K562 (cell line): Measurements from ENCODE around the gene RDH11. TPM values are rescaled to one million over a fixed set of nuclear protein-coding genes. Genes with fewer than 3 reads are reported as not detected.

ENCODE experiments used
- BCOR ChIP-seq: fragments of 450-650 bp; IDR thresholded peaks from 2 replicates; pipeline ENCODE4 v1.6.1; 2016
- BMI1 ChIP-seq: fragments of 150-350 bp; IDR thresholded peaks from 2 replicates; pipeline ENCODE4 v1.6.1; 2014; ENCODE audit warnings: low read length
- CBX2 ChIP-seq: fragments of 200-600 bp; sonication (generic); IDR thresholded peaks from one replicate; pipeline ENCODE4 v1.6.1; 2012; ENCODE audit warnings: mild to moderate bottlenecking, low read length, inconsistent platforms; ENCODE audit not compliant: insufficient read depth, poor library complexity, severe bottlenecking
- CBX3 ChIP-seq, 2 experiments: IDR thresholded peaks; 1 replicate in 1 of 2; 2 replicates in 1 of 2; pipeline ENCODE4 v1.6.1; 2012; ENCODE audit warnings: inconsistent platforms in 2 of 2, low read length in 2 of 2, borderline replicate concordance in 1 of 2, control low read depth in 1 of 2
- CC2D1A ChIP-seq: fragments of 450-650 bp; IDR thresholded peaks from 2 replicates; pipeline ENCODE4 v1.6.1; 2017; ENCODE audit warnings: mild to moderate bottlenecking
- HDAC2 ChIP-seq: fragments of 450-650 bp; IDR thresholded peaks from 2 replicates; pipeline ENCODE4 v1.6.1; 2016; ENCODE audit warnings: mild to moderate bottlenecking
- ILF3 ChIP-seq: fragments of 450-650 bp; IDR thresholded peaks from 2 replicates; pipeline ENCODE4 v1.6.1; 2018; ENCODE audit warnings: antibody characterized with exemption, mild to moderate bottlenecking, moderate library complexity, borderline replicate concordance
- KHSRP ChIP-seq: fragments of 450-650 bp; IDR thresholded peaks from 2 replicates; pipeline ENCODE4 v1.6.1; 2017
- NCOA1 ChIP-seq: fragments of 450-650 bp; IDR thresholded peaks from 2 replicates; pipeline ENCODE4 v1.6.1; 2016; ENCODE audit warnings: low read depth
- NFE2L1 ChIP-seq: fragments of 450-650 bp; IDR thresholded peaks from 2 replicates; pipeline ENCODE4 v1.6.1; 2016; ENCODE audit warnings: missing genetic modification characterization, low read depth, mild to moderate bottlenecking, missing compliant biosample characterization, moderate library complexity, borderline replicate concordance
- STAT5A ChIP-seq: IDR thresholded peaks from 2 replicates; pipeline ENCODE4 v1.6.1; 2012; ENCODE audit warnings: low read length, inconsistent platforms, borderline replicate concordance
- TCF7L2 ChIP-seq: fragments of 150-350 bp; IDR thresholded peaks from 2 replicates; pipeline ENCODE4 v1.6.1; 2016; ENCODE audit warnings: low read depth, mild to moderate bottlenecking, low read length, moderate library complexity
- TEAD4 ChIP-seq, 2 experiments: sonication (generic) in 1 of 2; formaldehyde crosslinking in 1 of 2; IDR thresholded peaks; 2 replicates each; pipeline versions ENCODE4 v1.6.1 to v1.8.0; 2012 to 2022; ENCODE audit warnings: borderline replicate concordance in 1 of 2, inconsistent platforms in 1 of 2, low read length in 1 of 2, mild to moderate bottlenecking in 1 of 2, missing genetic modification reagents in 1 of 2
- ZNF140 ChIP-seq: fragments of 250-450 bp; sonication (Bioruptor Pico); IDR thresholded peaks from 2 replicates; pipeline ENCODE4 v1.8.0; 2021; ENCODE audit warnings: moderate library complexity, mild to moderate bottlenecking, inconsistent platforms
- ZNF232 ChIP-seq: sonication (generic); formaldehyde crosslinking; IDR thresholded peaks from 2 replicates; pipeline ENCODE4 v1.8.0; 2022; ENCODE audit warnings: mild to moderate bottlenecking, missing genetic modification reagents
- ZNF764 ChIP-seq: fragments of 250-450 bp; sonication (Bioruptor Pico); IDR thresholded peaks from 2 replicates; pipeline ENCODE4 v1.4.0; 2020; ENCODE audit warnings: low read depth, mild to moderate bottlenecking, moderate library complexity
- polyA plus RNA-seq, 8 experiments: library from polyadenylated mRNA; depleted of rRNA in 4 of 8; stranded (reverse) in 5 of 8; unstranded in 3 of 8; fragments of >200 nt; fragmentation: Nextera tagmentation in 2 of 8; fragmentation: Illumina TruSeq in 1 of 8; extraction: Ambion mirVana in 2 of 8; extraction: Trizol in 1 of 8; gene quantifications; 2 replicates each; pipeline versions ENCODE4 v1.2.1 to v1.2.3, GENCODE V29; 2011 to 2014; ENCODE audit warnings: inconsistent platforms in 1 of 8, missing spikeins in 1 of 8
- total RNA-seq, 7 experiments: library from RNA; depleted of rRNA in 6 of 7; stranded (reverse); fragments of >200 nt in 6 of 7; fragmentation: Illumina TruSeq in 2 of 7; extraction: Trizol in 2 of 7; gene quantifications; 2 replicates each; pipeline versions ENCODE4 v1.2.1 to v1.2.3, GENCODE V29; 2011 to 2021; ENCODE audit warnings: low replicate concordance in 1 of 7
- TF ChIP-seq, protein P1 (sequence below): fragments of 150-350 bp; conservative IDR thresholded peaks from 2 replicates; pipeline ENCODE4 v1.6.1; 2014; ENCODE audit warnings: low read length
- TF ChIP-seq, protein P2 (sequence below): fragments of 450-650 bp; IDR thresholded peaks from 2 replicates; pipeline ENCODE4 v1.6.1; 2016; ENCODE audit warnings: borderline replicate concordance
- TF ChIP-seq, protein P3 (sequence below): sonication (generic); formaldehyde crosslinking; IDR thresholded peaks from 2 replicates; pipeline ENCODE4 v1.9.0; 2022; ENCODE audit warnings: mild to moderate bottlenecking, missing genetic modification reagents
- TF ChIP-seq, protein P4 (sequence below): fragments of 450-650 bp; conservative IDR thresholded peaks from 2 replicates; pipeline ENCODE4 v1.6.1; 2016; ENCODE audit warnings: missing genetic modification characterization, low read depth, mild to moderate bottlenecking, missing compliant biosample characterization, moderate library complexity

The RDH11 gene
- total and polyA plus RNA-seq, 9 of the 15 experiments (the other 6 are each of a cell fraction or from before 2014, with no cell fraction given), result 50.6 to 172 (median 70.5) TPM

DNA sequence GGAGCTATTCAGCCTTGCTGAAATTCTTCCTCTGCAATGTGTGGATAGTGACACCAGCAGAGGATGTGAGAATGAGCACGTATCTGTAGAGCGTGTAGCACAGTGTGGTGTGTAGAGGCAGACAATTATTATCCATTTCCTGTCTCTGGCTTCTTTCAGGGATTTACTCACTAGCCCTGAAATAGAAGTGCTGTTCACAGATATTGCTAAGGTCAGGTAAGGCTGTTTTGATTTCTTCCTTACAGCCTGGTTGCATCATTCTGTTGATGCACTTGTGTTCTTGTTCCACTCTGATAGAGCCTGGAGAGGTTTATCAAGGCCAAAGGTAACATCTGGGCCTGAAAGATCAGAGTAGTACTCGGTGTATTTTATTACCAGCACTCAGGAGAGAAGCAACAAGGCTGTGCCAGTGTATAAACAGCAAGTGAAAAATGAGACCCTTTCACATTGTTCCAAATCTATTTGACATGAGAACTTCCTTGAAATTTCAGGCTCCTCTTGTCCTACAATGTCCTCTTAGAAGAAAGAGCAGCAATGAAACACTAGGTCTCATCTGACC is 59.1 kb downstream of the RDH11 start (continued):
- TF ChIP-seq, protein P1, sequence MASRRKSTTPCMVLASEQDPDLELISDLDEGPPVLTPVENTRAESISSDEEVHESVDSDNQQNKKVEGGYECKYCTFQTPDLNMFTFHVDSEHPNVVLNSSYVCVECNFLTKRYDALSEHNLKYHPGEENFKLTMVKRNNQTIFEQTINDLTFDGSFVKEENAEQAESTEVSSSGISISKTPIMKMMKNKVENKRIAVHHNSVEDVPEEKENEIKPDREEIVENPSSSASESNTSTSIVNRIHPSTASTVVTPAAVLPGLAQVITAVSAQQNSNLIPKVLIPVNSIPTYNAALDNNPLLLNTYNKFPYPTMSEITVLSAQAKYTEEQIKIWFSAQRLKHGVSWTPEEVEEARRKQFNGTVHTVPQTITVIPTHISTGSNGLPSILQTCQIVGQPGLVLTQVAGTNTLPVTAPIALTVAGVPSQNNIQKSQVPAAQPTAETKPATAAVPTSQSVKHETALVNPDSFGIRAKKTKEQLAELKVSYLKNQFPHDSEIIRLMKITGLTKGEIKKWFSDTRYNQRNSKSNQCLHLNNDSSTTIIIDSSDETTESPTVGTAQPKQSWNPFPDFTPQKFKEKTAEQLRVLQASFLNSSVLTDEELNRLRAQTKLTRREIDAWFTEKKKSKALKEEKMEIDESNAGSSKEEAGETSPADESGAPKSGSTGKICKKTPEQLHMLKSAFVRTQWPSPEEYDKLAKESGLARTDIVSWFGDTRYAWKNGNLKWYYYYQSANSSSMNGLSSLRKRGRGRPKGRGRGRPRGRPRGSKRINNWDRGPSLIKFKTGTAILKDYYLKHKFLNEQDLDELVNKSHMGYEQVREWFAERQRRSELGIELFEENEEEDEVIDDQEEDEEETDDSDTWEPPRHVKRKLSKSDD, result no peak
- no peak for TF ChIP-seq ILF3
- TF ChIP-seq HDAC2, result peak; percentile 100
- peak; percentile 93; the same call in 1 of the 2 replicates for TF ChIP-seq CC2D1A
- TF ChIP-seq CBX2, result no peak
- TF ChIP-seq TEAD4 (IDR thresholded peaks at IDR 0.05; ENCODE audit: low read length), result peak; percentile 99
- no peak for TF ChIP-seq TEAD4 (CRISPR knock-in tag; IDR thresholded peaks at IDR 0.05; ENCODE audit: borderline replicate concordance)
- TF ChIP-seq TCF7L2, result no peak
- no peak for TF ChIP-seq ZNF140 (CRISPR knock-in tag)
- no peak for TF ChIP-seq ZNF764 (CRISPR knock-in tag)
- TF ChIP-seq, protein P2, sequence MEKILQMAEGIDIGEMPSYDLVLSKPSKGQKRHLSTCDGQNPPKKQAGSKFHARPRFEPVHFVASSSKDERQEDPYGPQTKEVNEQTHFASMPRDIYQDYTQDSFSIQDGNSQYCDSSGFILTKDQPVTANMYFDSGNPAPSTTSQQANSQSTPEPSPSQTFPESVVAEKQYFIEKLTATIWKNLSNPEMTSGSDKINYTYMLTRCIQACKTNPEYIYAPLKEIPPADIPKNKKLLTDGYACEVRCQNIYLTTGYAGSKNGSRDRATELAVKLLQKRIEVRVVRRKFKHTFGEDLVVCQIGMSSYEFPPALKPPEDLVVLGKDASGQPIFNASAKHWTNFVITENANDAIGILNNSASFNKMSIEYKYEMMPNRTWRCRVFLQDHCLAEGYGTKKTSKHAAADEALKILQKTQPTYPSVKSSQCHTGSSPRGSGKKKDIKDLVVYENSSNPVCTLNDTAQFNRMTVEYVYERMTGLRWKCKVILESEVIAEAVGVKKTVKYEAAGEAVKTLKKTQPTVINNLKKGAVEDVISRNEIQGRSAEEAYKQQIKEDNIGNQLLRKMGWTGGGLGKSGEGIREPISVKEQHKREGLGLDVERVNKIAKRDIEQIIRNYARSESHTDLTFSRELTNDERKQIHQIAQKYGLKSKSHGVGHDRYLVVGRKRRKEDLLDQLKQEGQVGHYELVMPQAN, result no peak
- peak; percentile 95 for TF ChIP-seq STAT5A
- TF ChIP-seq NFE2L1 (tag), result no peak
- 0 out of 2 replicates have a peak, but pooled peaks have one; percentile 50 for TF ChIP-seq KHSRP
- TF ChIP-seq, protein P3, sequence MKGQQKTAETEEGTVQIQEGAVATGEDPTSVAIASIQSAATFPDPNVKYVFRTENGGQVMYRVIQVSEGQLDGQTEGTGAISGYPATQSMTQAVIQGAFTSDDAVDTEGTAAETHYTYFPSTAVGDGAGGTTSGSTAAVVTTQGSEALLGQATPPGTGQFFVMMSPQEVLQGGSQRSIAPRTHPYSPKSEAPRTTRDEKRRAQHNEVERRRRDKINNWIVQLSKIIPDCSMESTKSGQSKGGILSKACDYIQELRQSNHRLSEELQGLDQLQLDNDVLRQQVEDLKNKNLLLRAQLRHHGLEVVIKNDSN (CRISPR knock-in tag), result no peak
- TF ChIP-seq BMI1, result no peak
- TF ChIP-seq NCOA1, result peak; percentile 97
- TF ChIP-seq, protein P4, sequence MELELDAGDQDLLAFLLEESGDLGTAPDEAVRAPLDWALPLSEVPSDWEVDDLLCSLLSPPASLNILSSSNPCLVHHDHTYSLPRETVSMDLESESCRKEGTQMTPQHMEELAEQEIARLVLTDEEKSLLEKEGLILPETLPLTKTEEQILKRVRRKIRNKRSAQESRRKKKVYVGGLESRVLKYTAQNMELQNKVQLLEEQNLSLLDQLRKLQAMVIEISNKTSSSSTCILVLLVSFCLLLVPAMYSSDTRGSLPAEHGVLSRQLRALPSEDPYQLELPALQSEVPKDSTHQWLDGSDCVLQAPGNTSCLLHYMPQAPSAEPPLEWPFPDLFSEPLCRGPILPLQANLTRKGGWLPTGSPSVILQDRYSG (tag), result 0 out of 2 replicates have a peak, but pooled peaks have one; percentile 54
- TF ChIP-seq BCOR, result peak; percentile 61
- peak in 1 of 2 experiments; percentile 77; a peak in 2 of 3 replicates for TF ChIP-seq CBX3 (IDR thresholded peaks at IDR 0.05; ENCODE audit: borderline replicate concordance in 1 of 2, low read length in 2 of 2)
- TF ChIP-seq ZNF232 (CRISPR knock-in tag), result no peak
